Spinal cord (tissue), 10 donors: ENCODE data around the gene HSPB2. TPM values are rescaled to one million over a fixed set of nuclear protein-coding genes. Genes with fewer than 3 reads are reported as not detected.
"Not testable (repeated sequence)": the region's sequence is repeated elsewhere in the genome, so short reads cannot be mapped to it uniquely, and the experiment has no call there.

Experiments
- DNase-seq, 6 donors: peaks; one replicate each; pipeline versions ENCODE4 v3.0.0 to v3.0.0-alpha.2; 2013 to 2015; ENCODE audit warnings: low spot score in 6 of 6, low read depth in 4 of 6
- H3K27ac ChIP-seq: one replicate; pipeline ENCODE4 v1.5.1; 2013; ENCODE audit warnings: low read depth, low read length, control low read depth
- H3K27me3 ChIP-seq: one replicate; pipeline ENCODE4 v1.6.1; 2013; ENCODE audit warnings: low read length; ENCODE audit not compliant: control insufficient read depth, insufficient read depth
- H3K36me3 ChIP-seq: one replicate; pipeline ENCODE4 v1.6.1; 2013; ENCODE audit warnings: low read length; ENCODE audit not compliant: control insufficient read depth, insufficient read depth
- H3K4me1 ChIP-seq: one replicate; pipeline ENCODE4 v1.6.1; 2013; ENCODE audit warnings: low read length; ENCODE audit not compliant: control insufficient read depth, insufficient read depth
- H3K4me3 ChIP-seq: one replicate; pipeline ENCODE4 v1.5.1; 2013; ENCODE audit warnings: low read depth, low read length, control low read depth
- H3K9me3 ChIP-seq: one replicate; pipeline ENCODE4 v1.6.1; 2013; ENCODE audit warnings: low read length; ENCODE audit not compliant: control insufficient read depth, insufficient read depth
- WGBS: methylation state at CpG from one replicate; pipeline ENCODE4 v1.1.5; 2013; ENCODE audit warnings: missing lambda C conversion rate; ENCODE audit not compliant: insufficient coverage; 5-methylcytosine and 5-hydroxymethylcytosine counted together
- polyA plus RNA-seq, 2 donors: library from polyadenylated mRNA; unstranded; fragments of 120-200 nt; gene quantifications; one replicate each; pipeline ENCODE4 v1.2.1, GENCODE V29; 2013; ENCODE audit not compliant: insufficient read length in 2 of 2
- total RNA-seq, 2 donors: library from RNA; depleted of rRNA in 1 of 2; stranded (reverse); fragments of 120-200 nt in 1 of 2; fragments of >200 nt in 1 of 2; gene quantifications; one replicate each; pipeline versions ENCODE4 v1.2.3 to v1.2.4, GENCODE V29; 2013 to 2014
- donor health status: healthy.

The HSPB2 gene
- total and polyA plus RNA-seq, 4 donors: 0.50 to 5.7 (median 3.7) TPM

GRCh38 chr11:111923351-111923788, 10.8 kb downstream of the HSPB2 start:
- Histone ChIP-seq H3K4me1 (peaks cover 23% of the 10 kb centered on the region), H3K36me3 (no peaks in the 10 kb centered on the region), H3K27me3 (no peaks in the 10 kb centered on the region), H3K4me3 (no peak overlapping the region), H3K9me3 (no peaks in the 10 kb centered on the region), H3K27ac (peak overlapping the region; percentile 81)
- 40% methylated on average over 1 of the region's 5 CpGs for WGBS
- DNase-seq: no peak

- DNase-seq: no peak
- Histone ChIP-seq H3K36me3 (no peaks in the 10 kb centered on the region), H3K27me3 (no peaks in the 10 kb centered on the region), H3K4me3 (no peak overlapping the region), H3K27ac (peak overlapping the region; percentile 81), H3K4me1 (peaks cover 19% of the 10 kb centered on the region), H3K9me3 (no peaks in the 10 kb centered on the region)
These were observed 11.4 kb downstream of the HSPB2 start for GRCh38 chr11:111923951-111924350.

GRCh38 chr11:111925953-111926352, 13.4 kb downstream of the HSPB2 start:
- no peak for DNase-seq
- 94% methylated on average over 15 of the region's 16 CpGs for WGBS
- peak overlapping the region; percentile 90 for H3K27ac ChIP-seq
- H3K27me3 ChIP-seq: no peaks in the 10 kb centered on the region
- peaks cover 18% of the 10 kb centered on the region for H3K4me1 ChIP-seq
- no peaks in the 10 kb centered on the region for H3K9me3 ChIP-seq
- no peak overlapping the region for H3K4me3 ChIP-seq
- no peaks in the 10 kb centered on the region for H3K36me3 ChIP-seq

GRCh38 chr11:111926505-111927391, 14.2 kb downstream of the HSPB2 start:
- Histone ChIP-seq H3K4me1 (peaks cover 18% of the 10 kb centered on the region), H3K27me3 (no peaks in the 10 kb centered on the region), H3K9me3 (no peaks in the 10 kb centered on the region), H3K27ac (peak overlapping the region; percentile 90), H3K4me3 (peak overlapping the region; percentile 60), H3K36me3 (no peaks in the 10 kb centered on the region)
- under 1% methylated on average over 38 of the region's 47 CpGs for WGBS
- DNase-seq: peak; percentile 84 to 98 (median 93)

GRCh38 chr11:111930472-111930871, 17.9 kb downstream of the HSPB2 start:
- no CpG with 5 or more reads among the region's 4 CpGs for WGBS
- DNase-seq: no peak

GRCh38 chr11:111932611-111932950, 20.0 kb downstream of the HSPB2 start:
- H3K27me3 ChIP-seq: no peaks in the 10 kb centered on the region
- peaks cover 24% of the 10 kb centered on the region for H3K4me1 ChIP-seq
- no CpG with 5 or more reads among the region's 2 CpGs for WGBS
- H3K27ac ChIP-seq: no peak overlapping the region
- no peaks in the 10 kb centered on the region for H3K9me3 ChIP-seq
- H3K36me3 ChIP-seq: no peaks in the 10 kb centered on the region
- no peak for DNase-seq
- H3K4me3 ChIP-seq: no peak overlapping the region

More at GRCh38 chr11:111930472-111930871, 17.9 kb downstream of the HSPB2 start:
- Histone ChIP-seq H3K4me3 (no peak overlapping the region), H3K36me3 (no peaks in the 10 kb centered on the region), H3K27ac (no peak overlapping the region), H3K9me3 (no peaks in the 10 kb centered on the region), H3K27me3 (no peaks in the 10 kb centered on the region), H3K4me1 (peaks cover 24% of the 10 kb centered on the region)

GRCh38 chr11:111933176-111933575, 20.6 kb downstream of the HSPB2 start:
- not testable (repeated sequence) for H3K36me3 ChIP-seq, H3K27ac ChIP-seq, H3K27me3 ChIP-seq, DNase-seq, H3K4me3 ChIP-seq, H3K9me3 ChIP-seq
- 96% methylated on average over 9 of the region's 14 CpGs for WGBS
- H3K4me1 ChIP-seq: peaks cover 24% of the 10 kb centered on the region

GRCh38 chr11:111933872-111934271, 21.3 kb downstream of the HSPB2 start:
- Histone ChIP-seq H3K36me3 (no peaks in the 10 kb centered on the region), H3K27ac (no peak overlapping the region), H3K9me3 (no peaks in the 10 kb centered on the region), H3K4me3 (no peak overlapping the region), H3K4me1 (peaks cover 29% of the 10 kb centered on the region), H3K27me3 (no peaks in the 10 kb centered on the region)
- no CpG with 5 or more reads among the region's 1 CpG for WGBS
- no peak for DNase-seq

- no peak overlapping the region for H3K4me3 ChIP-seq
- no peaks in the 10 kb centered on the region for H3K27me3 ChIP-seq
- H3K9me3 ChIP-seq: no peaks in the 10 kb centered on the region
- H3K27ac ChIP-seq: no peak overlapping the region
- peaks cover 29% of the 10 kb centered on the region for H3K4me1 ChIP-seq
- no peaks in the 10 kb centered on the region for H3K36me3 ChIP-seq
- whole genome bisulfite sequencing: 75% methylated on average over 1 of the region's 1 CpG
- DNase-seq: peak in 1 of 6 donors; percentile 50
These were observed 21.8 kb downstream of the HSPB2 start for GRCh38 chr11:111934306-111934705.
